HG03066 (cell line): ENCODE data around the gene SMIM28.
A peak's percentile ranks its signal among the peaks of the same experiment; 100 is the strongest.

Experiments
- ATAC-seq: cut with Tn5 transposase; IDR thresholded peaks from one replicate; pipeline ENCODE4 v1.9.1; 2021; ENCODE audit warnings: low read depth; ENCODE audit not compliant: unreplicated experiment

The SMIM28 gene

GRCh38 chr6:138372711-138373463 lies 4.8 kb upstream of the SMIM28 start:
- no peak for ATAC-seq

GRCh38 chr6:138374230-138374629 lies 3.5 kb upstream of the SMIM28 start:
- no peak for ATAC-seq

GRCh38 chr6:138374815-138375214 lies 2.9 kb upstream of the SMIM28 start:
- ATAC-seq = no peak

- no peak for ATAC-seq
Observed at GRCh38 chr6:138377042-138377441, 663 bp upstream of the SMIM28 start.

GRCh38 chr6:138378463-138378862 lies 758 bp downstream of the SMIM28 start:
- no peak for ATAC-seq

GRCh38 chr6:138382498-138383265 lies 5.0 kb downstream of the SMIM28 start:
- no peak for ATAC-seq

- no peak for ATAC-seq
Observed at GRCh38 chr6:138383776-138384175, 6.1 kb downstream of the SMIM28 start.

GRCh38 chr6:138386897-138387296 lies 9.2 kb downstream of the SMIM28 start:
- no peak for ATAC-seq

- ATAC-seq = no peak
Observed at GRCh38 chr6:138387577-138388368, 10.1 kb downstream of the SMIM28 start.

- no peak for ATAC-seq
Observed at GRCh38 chr6:138389551-138389950, 11.8 kb downstream of the SMIM28 start.

- no peak for ATAC-seq
Observed at GRCh38 chr6:138393871-138394783, 16.4 kb downstream of the SMIM28 start.

- ATAC-seq = no peak
Observed at GRCh38 chr6:138396709-138397108, 19.0 kb downstream of the SMIM28 start.

- no peak for ATAC-seq
Observed at GRCh38 chr6:138397128-138398122, 19.7 kb downstream of the SMIM28 start.

GRCh38 chr6:138400326-138400725 lies 22.6 kb downstream of the SMIM28 start:
- no peak for ATAC-seq

GRCh38 chr6:138401960-138402837 lies 24.5 kb downstream of the SMIM28 start:
- ATAC-seq = no peak

- no peak for ATAC-seq
Observed at GRCh38 chr6:138402838-138403187, 25.1 kb downstream of the SMIM28 start.

GRCh38 chr6:138403324-138403800 lies 25.7 kb downstream of the SMIM28 start:
- ATAC-seq = peak; percentile 24
